NCI-H526 treated with DMSO at 0.1 percent for 48 hours (cell line): ENCODE data around the gene TDRD12.
"Not testable (repeated sequence)": the region's sequence is repeated elsewhere in the genome, so short reads cannot be mapped to it uniquely, and the experiment has no call there.

ENCODE experiments used
- DNase-seq: peaks from one replicate; lab custom pipeline; 2025; lab: John Stamatoyannopoulos, UW

Gene TDRD12

GRCh38 chr19:32831611-32832010 lies 112.0 kb downstream of the TDRD12 start:
- DNase-seq: no peak

GRCh38 chr19:32832094-32832493 lies 112.5 kb downstream of the TDRD12 start:
- not testable (repeated sequence) for DNase-seq

- not testable (repeated sequence) for DNase-seq
Measured at GRCh38 chr19:32832825-32833224, 113.3 kb downstream of the TDRD12 start.

- DNase-seq: not testable (repeated sequence)
Measured at GRCh38 chr19:32833388-32833787, 113.8 kb downstream of the TDRD12 start.

- no peak for DNase-seq
Measured at GRCh38 chr19:32837531-32837930, 118.0 kb downstream of the TDRD12 start.

- DNase-seq: no peak
Measured at GRCh38 chr19:32842061-32842460, 122.5 kb downstream of the TDRD12 start.

- DNase-seq: no peak
Measured at GRCh38 chr19:32843716-32844245, 124.2 kb downstream of the TDRD12 start.

- not testable (repeated sequence) for DNase-seq
Measured at GRCh38 chr19:32848035-32848434, 128.5 kb downstream of the TDRD12 start.

GRCh38 chr19:32852216-32852615 lies 132.6 kb downstream of the TDRD12 start:
- DNase-seq: no peak

- DNase-seq: not testable (repeated sequence)
Measured at GRCh38 chr19:32856818-32857217, 137.3 kb downstream of the TDRD12 start.

GRCh38 chr19:32857584-32857983 lies 138.0 kb downstream of the TDRD12 start:
- DNase-seq: no peak

- DNase-seq: no peak
Measured at GRCh38 chr19:32858155-32858554, 138.6 kb downstream of the TDRD12 start.

GRCh38 chr19:32858559-32858958 lies 139.0 kb downstream of the TDRD12 start:
- no peak for DNase-seq

- no peak for DNase-seq
Measured at GRCh38 chr19:32859591-32859990, 140.0 kb downstream of the TDRD12 start.

GRCh38 chr19:32861596-32861995 lies 142.0 kb downstream of the TDRD12 start:
- no peak for DNase-seq

- DNase-seq: no peak
Measured at GRCh38 chr19:32862173-32862572, 142.6 kb downstream of the TDRD12 start.

GRCh38 chr19:32862741-32863140 lies 143.2 kb downstream of the TDRD12 start:
- DNase-seq: no peak

- no peak for DNase-seq
Measured at GRCh38 chr19:32863301-32863700, 143.7 kb downstream of the TDRD12 start.

- no peak for DNase-seq
Measured at GRCh38 chr19:32863841-32864240, 144.3 kb downstream of the TDRD12 start.

GRCh38 chr19:32864318-32865007 lies 144.9 kb downstream of the TDRD12 start:
- no peak for DNase-seq

- DNase-seq: no peak
Measured at GRCh38 chr19:32865326-32865725, 145.8 kb downstream of the TDRD12 start.

- no peak for DNase-seq
Measured at GRCh38 chr19:32866061-32866460, 146.5 kb downstream of the TDRD12 start.

- no peak for DNase-seq
Measured at GRCh38 chr19:32866564-32867265, 147.1 kb downstream of the TDRD12 start.
